ENCODE results near the gene UGDH.
A peak's percentile ranks its signal among the peaks of the same experiment; 100 is the strongest.

Gene UGDH

GRCh38 chr4:39568805-39569204 lies 41.6 kb upstream of the UGDH start:
- no peak overlapping the region for H3K27ac ChIP-seq (ENCODE audit: poor library complexity, severe bottlenecking)
- peaks cover 9% of the 10 kb centered on the region for H3K4me1 ChIP-seq (ENCODE audit: insufficient read depth, poor library complexity, severe bottlenecking)
- peak; percentile 37; the same call in 2 of the 3 replicates for ATAC-seq (ENCODE audit: low read depth)
- no peak overlapping the region for H3K4me3 ChIP-seq (ENCODE audit: severe bottlenecking)
- DNase-seq (ENCODE audit: low spot score): no peak
- no peaks in the 10 kb centered on the region for H3K9me3 ChIP-seq (ENCODE audit: severe bottlenecking)
- H3K27me3 ChIP-seq (ENCODE audit: insufficient read depth, poor library complexity, severe bottlenecking): no peaks in the 10 kb centered on the region
- TF ChIP-seq, protein P1, sequence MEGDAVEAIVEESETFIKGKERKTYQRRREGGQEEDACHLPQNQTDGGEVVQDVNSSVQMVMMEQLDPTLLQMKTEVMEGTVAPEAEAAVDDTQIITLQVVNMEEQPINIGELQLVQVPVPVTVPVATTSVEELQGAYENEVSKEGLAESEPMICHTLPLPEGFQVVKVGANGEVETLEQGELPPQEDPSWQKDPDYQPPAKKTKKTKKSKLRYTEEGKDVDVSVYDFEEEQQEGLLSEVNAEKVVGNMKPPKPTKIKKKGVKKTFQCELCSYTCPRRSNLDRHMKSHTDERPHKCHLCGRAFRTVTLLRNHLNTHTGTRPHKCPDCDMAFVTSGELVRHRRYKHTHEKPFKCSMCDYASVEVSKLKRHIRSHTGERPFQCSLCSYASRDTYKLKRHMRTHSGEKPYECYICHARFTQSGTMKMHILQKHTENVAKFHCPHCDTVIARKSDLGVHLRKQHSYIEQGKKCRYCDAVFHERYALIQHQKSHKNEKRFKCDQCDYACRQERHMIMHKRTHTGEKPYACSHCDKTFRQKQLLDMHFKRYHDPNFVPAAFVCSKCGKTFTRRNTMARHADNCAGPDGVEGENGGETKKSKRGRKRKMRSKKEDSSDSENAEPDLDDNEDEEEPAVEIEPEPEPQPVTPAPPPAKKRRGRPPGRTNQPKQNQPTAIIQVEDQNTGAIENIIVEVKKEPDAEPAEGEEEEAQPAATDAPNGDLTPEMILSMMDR (IDR thresholded peaks at IDR 0.05; ENCODE audit: poor library complexity, severe bottlenecking): no peak
- H3K36me3 ChIP-seq (ENCODE audit: low read depth): peaks cover 5% of the 10 kb centered on the region; the same call in 1 of the 2 replicates

DNA sequence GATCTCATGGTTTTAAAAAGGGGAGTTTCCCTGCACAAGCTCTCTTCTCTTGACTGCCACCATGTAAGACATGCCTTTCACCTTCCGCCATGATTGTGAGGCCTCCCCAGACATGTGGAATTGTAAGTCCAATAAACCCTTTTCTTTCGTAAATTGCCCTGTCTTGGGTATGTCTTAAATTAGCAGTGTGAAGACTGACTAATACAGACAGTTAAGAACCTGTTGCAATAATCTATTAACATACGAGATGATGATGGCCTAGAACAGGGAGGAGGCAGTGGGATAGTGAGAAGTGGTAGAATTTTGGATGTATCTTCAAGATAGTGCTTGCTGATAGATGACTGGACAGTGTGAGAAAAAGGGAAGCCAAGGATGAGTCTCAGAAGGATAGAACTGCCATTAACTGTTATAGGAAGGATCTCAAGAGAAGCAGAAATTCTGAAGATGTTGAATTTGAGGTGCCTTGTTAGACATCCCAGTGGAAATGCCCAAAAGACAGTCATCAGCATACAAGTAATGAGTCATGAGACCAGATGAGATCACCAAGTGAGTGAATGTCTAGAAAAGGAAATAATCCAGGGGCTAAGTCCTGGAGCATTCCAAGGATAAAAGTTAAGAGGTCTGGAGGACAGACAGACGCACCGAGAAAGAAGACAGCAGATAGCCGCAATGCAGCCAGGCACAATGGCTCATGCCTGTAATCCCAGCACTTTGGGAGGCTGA lies 38.8 kb upstream of the UGDH start:
- Histone ChIP-seq H3K9me3 (ENCODE audit: severe bottlenecking) (no peaks in the 10 kb centered on the region), H3K4me1 (ENCODE audit: insufficient read depth, poor library complexity, severe bottlenecking) (peaks cover 9% of the 10 kb centered on the region), H3K27ac (ENCODE audit: poor library complexity, severe bottlenecking) (peak overlapping the region; percentile 52), H3K27me3 (ENCODE audit: insufficient read depth, poor library complexity, severe bottlenecking) (no peaks in the 10 kb centered on the region), H3K36me3 (ENCODE audit: low read depth) (peaks cover 5% of the 10 kb centered on the region; the same call in 1 of the 2 replicates), H3K4me3 (ENCODE audit: severe bottlenecking) (no peak overlapping the region)
- DNase-seq (ENCODE audit: low spot score): no peak
- TF ChIP-seq, protein P1 (IDR thresholded peaks at IDR 0.05; ENCODE audit: poor library complexity, severe bottlenecking): no peak
- ATAC-seq (ENCODE audit: low read depth): peak; percentile 90

- Histone ChIP-seq H3K27ac (ENCODE audit: poor library complexity, severe bottlenecking) (no peak overlapping the region), H3K9me3 (ENCODE audit: severe bottlenecking) (no peaks in the 10 kb centered on the region), H3K36me3 (ENCODE audit: low read depth) (peaks cover 5% of the 10 kb centered on the region; the same call in 1 of the 2 replicates), H3K4me3 (ENCODE audit: severe bottlenecking) (no peak overlapping the region), H3K4me1 (ENCODE audit: insufficient read depth, poor library complexity, severe bottlenecking) (peaks cover 4% of the 10 kb centered on the region), H3K27me3 (ENCODE audit: insufficient read depth, poor library complexity, severe bottlenecking) (no peaks in the 10 kb centered on the region)
- ATAC-seq (ENCODE audit: low read depth): no peak
- no peak for DNase-seq (ENCODE audit: low spot score)
- TF ChIP-seq, protein P1 (IDR thresholded peaks at IDR 0.05; ENCODE audit: poor library complexity, severe bottlenecking): no peak
Measured at GRCh38 chr4:39563346-39563847, 36.2 kb upstream of the UGDH start.

- Histone ChIP-seq H3K27ac (ENCODE audit: poor library complexity, severe bottlenecking) (no peak overlapping the region), H3K36me3 (ENCODE audit: low read depth) (peaks cover 5% of the 10 kb centered on the region; the same call in 1 of the 2 replicates), H3K4me1 (ENCODE audit: insufficient read depth, poor library complexity, severe bottlenecking) (peaks cover 4% of the 10 kb centered on the region), H3K27me3 (ENCODE audit: insufficient read depth, poor library complexity, severe bottlenecking) (no peaks in the 10 kb centered on the region), H3K4me3 (ENCODE audit: severe bottlenecking) (no peak overlapping the region), H3K9me3 (ENCODE audit: severe bottlenecking) (no peaks in the 10 kb centered on the region)
- ATAC-seq (ENCODE audit: low read depth): no peak
- TF ChIP-seq, protein P1 (IDR thresholded peaks at IDR 0.05; ENCODE audit: poor library complexity, severe bottlenecking): no peak
- no peak for DNase-seq (ENCODE audit: low spot score)
Measured at GRCh38 chr4:39562792-39563191, 35.6 kb upstream of the UGDH start.

- TF ChIP-seq, protein P1 (IDR thresholded peaks at IDR 0.05; ENCODE audit: poor library complexity, severe bottlenecking): no peak
- Histone ChIP-seq H3K4me3 (ENCODE audit: severe bottlenecking) (no peak overlapping the region), H3K27ac (ENCODE audit: poor library complexity, severe bottlenecking) (no peak overlapping the region), H3K27me3 (ENCODE audit: insufficient read depth, poor library complexity, severe bottlenecking) (no peaks in the 10 kb centered on the region), H3K4me1 (ENCODE audit: insufficient read depth, poor library complexity, severe bottlenecking) (no peaks in the 10 kb centered on the region), H3K36me3 (ENCODE audit: low read depth) (no peaks in the 10 kb centered on the region), H3K9me3 (ENCODE audit: severe bottlenecking) (no peaks in the 10 kb centered on the region)
- DNase-seq (ENCODE audit: low spot score) (no peak), ATAC-seq (ENCODE audit: low read depth) (no peak)
Measured at GRCh38 chr4:39559626-39560025, 32.4 kb upstream of the UGDH start.
